ENCODE measurements around the gene SRL.

The SRL gene

DNA sequence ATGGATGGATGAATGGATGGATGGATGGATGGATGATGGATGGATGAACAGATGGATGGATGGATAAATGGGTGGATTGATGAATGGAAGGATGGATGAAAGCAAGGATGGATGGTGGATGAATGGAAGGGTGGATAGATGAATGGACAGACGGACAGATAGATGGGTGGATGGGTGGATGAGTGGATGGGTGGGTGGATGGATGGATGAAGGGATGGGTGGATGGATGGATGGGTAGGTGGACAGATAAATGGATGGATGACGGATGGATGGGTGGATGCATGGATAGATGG is 14.9 kb downstream of the SRL start:
- Histone ChIP-seq H3K14ac (ENCODE audit: low read length) (no peak overlapping the region), H2AFZ (ENCODE audit: low read length) (no peak overlapping the region), H3K4me1 (ENCODE audit: control insufficient read depth in 2 of 2, insufficient read depth in 1 of 2, low read depth in 1 of 2, low read length in 2 of 2) (no peaks in the 10 kb centered on the region), H3K27ac (replicated peaks; ENCODE audit: low read length) (no peak overlapping the region), H3K4me2 (ENCODE audit: insufficient read depth, low read length, poor library complexity, severe bottlenecking) (no peak overlapping the region), H2BK15ac (ENCODE audit: low read length) (no peak overlapping the region), H3K9ac (ENCODE audit: low read depth, low read length, poor library complexity) (no peak overlapping the region), H2BK120ac (ENCODE audit: low read depth, low read length) (no peak overlapping the region), H3K36me3 (replicated peaks in 1 of 2; ENCODE audit: control insufficient read depth in 2 of 2, insufficient read depth in 2 of 2, low read length in 2 of 2) (no peaks in the 10 kb centered on the region), H2BK5ac (ENCODE audit: low read length) (no peak overlapping the region), H3K79me1 (ENCODE audit: low read depth, low read length) (no peaks in the 10 kb centered on the region), H2AK5ac (ENCODE audit: low read depth, low read length) (no peak overlapping the region), H3K4ac (ENCODE audit: low read length) (no peak overlapping the region), H4K8ac (ENCODE audit: low read depth, low read length) (no peak overlapping the region), H2BK12ac (ENCODE audit: low read length) (no peak overlapping the region), H3K18ac (ENCODE audit: low read length) (no peak overlapping the region), H3K23ac (ENCODE audit: low read depth, low read length, poor library complexity) (no peak overlapping the region), H3K27me3 (ENCODE audit: control insufficient read depth in 3 of 3, insufficient read depth in 3 of 3, low read depth in 1 of 3, low read length in 3 of 3) (no peaks in the 10 kb centered on the region), H3K9me3 (replicated peaks in 1 of 2; ENCODE audit: control insufficient read depth in 2 of 2, insufficient read depth in 1 of 2, low read depth in 1 of 2, low read length in 2 of 2) (peaks cover 0 to 6% of the 10 kb centered on the region in 2 donors), H3K4me3 (ENCODE audit: low read length in 2 of 2) (no peak overlapping the region), H4K91ac (ENCODE audit: low read depth, low read length, poor library complexity) (no peak overlapping the region)
- WGBS, 2 donors (ENCODE audit: extremely low coverage in 2 of 2, insufficient read length in 2 of 2, insufficient replicate concordance in 1 of 2) = no CpG with 5 or more reads among the region's 2 CpGs
- no peak for DNase-seq (ENCODE audit: low spot score)

DNA sequence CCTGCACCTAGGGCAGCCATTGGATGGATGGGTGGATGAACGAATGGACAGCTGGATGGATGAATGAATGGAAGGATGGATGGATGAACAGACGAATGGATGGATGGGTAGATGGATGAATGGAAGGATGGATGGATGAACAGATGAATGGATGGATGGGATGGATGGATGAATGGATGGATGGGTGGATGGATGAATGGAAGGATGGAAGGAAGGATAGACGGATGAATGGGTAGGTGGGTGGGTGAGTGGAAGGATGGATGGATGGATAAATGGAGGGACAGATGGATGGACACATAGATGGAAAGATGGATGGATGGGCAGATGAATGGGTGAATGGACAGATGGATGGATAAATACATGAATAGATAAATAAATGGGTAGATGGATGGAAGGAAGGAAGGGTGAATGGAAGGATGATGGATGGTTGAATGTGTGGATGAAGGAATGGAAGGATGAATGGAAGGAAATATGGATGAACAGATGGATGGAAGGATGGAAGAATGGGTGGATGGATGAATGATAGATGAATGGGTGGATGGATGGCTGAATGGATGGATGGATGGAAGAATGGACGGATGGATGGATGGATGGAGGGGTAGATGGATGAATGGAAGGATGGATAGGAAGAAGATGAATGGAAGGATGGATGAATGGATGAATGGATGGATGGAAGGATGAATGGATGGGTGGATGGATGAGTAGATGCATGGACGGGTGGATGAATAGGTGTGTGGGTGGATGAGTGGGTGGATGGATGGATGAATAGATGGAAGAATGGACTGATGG is 15.4 kb downstream of the SRL start:
- H2BK15ac ChIP-seq (ENCODE audit: low read length) = no peak overlapping the region
- no peak overlapping the region for H3K27ac ChIP-seq (replicated peaks; ENCODE audit: low read length)
- H2BK5ac ChIP-seq (ENCODE audit: low read length) = no peak overlapping the region
- 92 to 100% methylated on average over 2 of the region's 5 CpGs for WGBS, 2 donors (ENCODE audit: extremely low coverage in 2 of 2, insufficient read length in 2 of 2, insufficient replicate concordance in 1 of 2)
- H3K4me3 ChIP-seq (ENCODE audit: low read length in 2 of 2) = no peak overlapping the region
- H2AK5ac ChIP-seq (ENCODE audit: low read depth, low read length) = no peak overlapping the region
- H4K8ac ChIP-seq (ENCODE audit: low read depth, low read length) = no peak overlapping the region
- no peak overlapping the region for H2BK12ac ChIP-seq (ENCODE audit: low read length)
- H3K18ac ChIP-seq (ENCODE audit: low read length) = no peak overlapping the region
- no peak overlapping the region for H3K14ac ChIP-seq (ENCODE audit: low read length)
- H4K91ac ChIP-seq (ENCODE audit: low read depth, low read length, poor library complexity) = no peak overlapping the region
- H3K79me1 ChIP-seq (ENCODE audit: low read depth, low read length) = no peaks in the 10 kb centered on the region
- H3K4me2 ChIP-seq (ENCODE audit: insufficient read depth, low read length, poor library complexity, severe bottlenecking) = no peak overlapping the region
- H3K4me1 ChIP-seq (ENCODE audit: control insufficient read depth in 2 of 2, insufficient read depth in 1 of 2, low read depth in 1 of 2, low read length in 2 of 2) = no peaks in the 10 kb centered on the region
- DNase-seq (ENCODE audit: low spot score) = no peak
- H3K23ac ChIP-seq (ENCODE audit: low read depth, low read length, poor library complexity) = no peak overlapping the region
- H2AFZ ChIP-seq (ENCODE audit: low read length) = no peak overlapping the region
- H3K9me3 ChIP-seq (replicated peaks in 1 of 2; ENCODE audit: control insufficient read depth in 2 of 2, insufficient read depth in 1 of 2, low read depth in 1 of 2, low read length in 2 of 2) = peaks cover 0 to 8% of the 10 kb centered on the region in 2 donors
- no peak overlapping the region for H3K9ac ChIP-seq (ENCODE audit: low read depth, low read length, poor library complexity)
- H2BK120ac ChIP-seq (ENCODE audit: low read depth, low read length) = no peak overlapping the region
- no peak overlapping the region for H3K4ac ChIP-seq (ENCODE audit: low read length)
- H3K36me3 ChIP-seq (replicated peaks in 1 of 2; ENCODE audit: control insufficient read depth in 2 of 2, insufficient read depth in 2 of 2, low read length in 2 of 2) = no peaks in the 10 kb centered on the region
- no peaks in the 10 kb centered on the region for H3K27me3 ChIP-seq (ENCODE audit: control insufficient read depth in 3 of 3, insufficient read depth in 3 of 3, low read depth in 1 of 3, low read length in 3 of 3)

DNA sequence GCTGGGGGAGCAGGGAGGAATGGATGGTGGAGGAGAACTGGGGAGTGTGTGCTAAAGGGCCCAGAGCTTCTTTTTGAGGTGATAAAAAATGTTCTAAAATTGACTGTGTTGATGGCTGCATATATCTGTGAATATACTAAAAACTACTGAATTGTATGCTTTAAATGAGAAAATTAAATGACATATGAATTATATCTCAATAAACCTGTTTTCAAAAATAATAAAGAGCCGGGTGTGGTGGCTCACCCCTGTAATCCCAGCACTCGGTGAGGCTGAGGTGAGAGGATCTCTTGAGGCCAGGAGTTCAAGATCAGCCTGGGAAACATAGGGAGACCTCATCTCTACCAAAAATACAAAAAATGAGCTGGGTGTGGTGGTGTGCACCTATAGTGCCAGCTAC is 16.8 kb downstream of the SRL start:
- no peak overlapping the region for H3K18ac ChIP-seq (ENCODE audit: low read length)
- H2AFZ ChIP-seq (ENCODE audit: low read length) = no peak overlapping the region
- no peaks in the 10 kb centered on the region for H3K27me3 ChIP-seq (ENCODE audit: control insufficient read depth in 3 of 3, insufficient read depth in 3 of 3, low read depth in 1 of 3, low read length in 3 of 3)
- H2AK5ac ChIP-seq (ENCODE audit: low read depth, low read length) = no peak overlapping the region
- no peak overlapping the region for H3K4ac ChIP-seq (ENCODE audit: low read length)
- peaks cover 0 to 8% of the 10 kb centered on the region in 2 donors for H3K9me3 ChIP-seq (replicated peaks in 1 of 2; ENCODE audit: control insufficient read depth in 2 of 2, insufficient read depth in 1 of 2, low read depth in 1 of 2, low read length in 2 of 2)
- no peaks in the 10 kb centered on the region for H3K79me1 ChIP-seq (ENCODE audit: low read depth, low read length)
- H3K27ac ChIP-seq (replicated peaks; ENCODE audit: low read length) = no peak overlapping the region
- no peak for DNase-seq (ENCODE audit: low spot score)
- H3K14ac ChIP-seq (ENCODE audit: low read length) = no peak overlapping the region
- no peak overlapping the region for H3K4me3 ChIP-seq (ENCODE audit: low read length in 2 of 2)
- no peak overlapping the region for H4K8ac ChIP-seq (ENCODE audit: low read depth, low read length)
- no peak overlapping the region for H3K4me2 ChIP-seq (ENCODE audit: insufficient read depth, low read length, poor library complexity, severe bottlenecking)
- no peak overlapping the region for H2BK5ac ChIP-seq (ENCODE audit: low read length)
- H3K36me3 ChIP-seq (replicated peaks in 1 of 2; ENCODE audit: control insufficient read depth in 2 of 2, insufficient read depth in 2 of 2, low read length in 2 of 2) = no peaks in the 10 kb centered on the region
- no peaks in the 10 kb centered on the region for H3K4me1 ChIP-seq (ENCODE audit: control insufficient read depth in 2 of 2, insufficient read depth in 1 of 2, low read depth in 1 of 2, low read length in 2 of 2)
- no peak overlapping the region for H2BK12ac ChIP-seq (ENCODE audit: low read length)
- H3K9ac ChIP-seq (ENCODE audit: low read depth, low read length, poor library complexity) = no peak overlapping the region
- no peak overlapping the region for H3K23ac ChIP-seq (ENCODE audit: low read depth, low read length, poor library complexity)
- no peak overlapping the region for H4K91ac ChIP-seq (ENCODE audit: low read depth, low read length, poor library complexity)
- no peak overlapping the region for H2BK15ac ChIP-seq (ENCODE audit: low read length)
- no peak overlapping the region for H2BK120ac ChIP-seq (ENCODE audit: low read depth, low read length)
- WGBS, 2 donors (ENCODE audit: extremely low coverage in 2 of 2, insufficient read length in 2 of 2, insufficient replicate concordance in 1 of 2) = no CpG with 5 or more reads among the region's 2 CpGs

DNA sequence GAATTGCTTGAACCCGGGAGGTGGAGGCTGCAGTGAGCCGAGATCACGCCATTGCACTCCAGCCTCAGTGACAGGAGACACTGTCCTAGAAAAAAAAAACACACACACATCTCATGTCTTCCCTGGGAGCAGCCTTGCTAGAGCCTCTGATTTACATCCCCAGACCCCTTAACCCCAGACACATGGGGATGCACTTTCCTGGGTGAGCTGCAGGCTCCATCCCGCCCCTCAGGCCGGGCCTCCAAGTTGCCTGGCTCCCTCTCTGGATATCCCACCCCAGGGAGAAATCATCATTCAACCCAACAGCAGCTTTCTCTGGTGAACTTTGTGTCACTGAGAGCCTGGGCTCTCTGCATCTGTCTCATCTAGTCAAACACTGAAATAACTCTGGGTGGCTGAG is 21.5 kb downstream of the SRL start:
- DNase-seq (ENCODE audit: low spot score) = no peak

More for the DNA sequence above, 21.5 kb downstream of the SRL start:
- Histone ChIP-seq H3K4me3 (ENCODE audit: low read length in 2 of 2) (no peak overlapping the region), H3K27ac (replicated peaks; ENCODE audit: low read length) (no peak overlapping the region), H3K79me1 (ENCODE audit: low read depth, low read length) (no peaks in the 10 kb centered on the region), H4K8ac (ENCODE audit: low read depth, low read length) (no peak overlapping the region), H3K27me3 (ENCODE audit: control insufficient read depth in 3 of 3, insufficient read depth in 3 of 3, low read depth in 1 of 3, low read length in 3 of 3) (peaks cover 0 to 9% (median 0%) of the 10 kb centered on the region in 3 experiments), H3K36me3 (replicated peaks in 1 of 2; ENCODE audit: control insufficient read depth in 2 of 2, insufficient read depth in 2 of 2, low read length in 2 of 2) (no peaks in the 10 kb centered on the region), H2BK5ac (ENCODE audit: low read length) (no peak overlapping the region), H2AFZ (ENCODE audit: low read length) (no peak overlapping the region), H2BK15ac (ENCODE audit: low read length) (no peak overlapping the region), H3K14ac (ENCODE audit: low read length) (no peak overlapping the region), H3K23ac (ENCODE audit: low read depth, low read length, poor library complexity) (no peak overlapping the region), H3K4me1 (ENCODE audit: control insufficient read depth in 2 of 2, insufficient read depth in 1 of 2, low read depth in 1 of 2, low read length in 2 of 2) (peaks cover 13 to 15% of the 10 kb centered on the region in 2 donors), H2BK12ac (ENCODE audit: low read length) (no peak overlapping the region), H2AK5ac (ENCODE audit: low read depth, low read length) (no peak overlapping the region), H3K4ac (ENCODE audit: low read length) (no peak overlapping the region), H3K9ac (ENCODE audit: low read depth, low read length, poor library complexity) (no peak overlapping the region), H2BK120ac (ENCODE audit: low read depth, low read length) (no peak overlapping the region), H3K4me2 (ENCODE audit: insufficient read depth, low read length, poor library complexity, severe bottlenecking) (no peak overlapping the region), H3K9me3 (replicated peaks in 1 of 2; ENCODE audit: control insufficient read depth in 2 of 2, insufficient read depth in 1 of 2, low read depth in 1 of 2, low read length in 2 of 2) (peaks cover 0 to 4% of the 10 kb centered on the region in 2 donors), H3K18ac (ENCODE audit: low read length) (no peak overlapping the region), H4K91ac (ENCODE audit: low read depth, low read length, poor library complexity) (no peak overlapping the region)
- WGBS, 2 donors (ENCODE audit: extremely low coverage in 2 of 2, insufficient read length in 2 of 2, insufficient replicate concordance in 1 of 2) = no CpG with 5 or more reads among the region's 5 CpGs

Measured in neuronal stem cell (in vitro differentiated cells).